HFF-Myc (cell line): ENCODE measurements around the gene ACVR1.
"Not testable (repeated sequence)": the region's sequence is repeated elsewhere in the genome, so short reads cannot be mapped to it uniquely, and the experiment has no call there.

Experiments used
- DNase-seq: peaks from one replicate; pipeline ENCODE4 v3.0.0-alpha.2; 2011; ENCODE audit warnings: low read depth; ENCODE audit errors: extremely low read depth
- H3K4me3 ChIP-seq: replicated peaks from 2 replicates; pipeline ENCODE4 v1.5.1; 2011; ENCODE audit warnings: low read depth, mild to moderate bottlenecking, control low read depth, low read length
- TF ChIP-seq, protein P1 (sequence below): IDR thresholded peaks from 2 replicates; pipeline ENCODE4 v1.5.1; 2012; ENCODE audit warnings: mild to moderate bottlenecking, low read depth, low read length, control low read depth; ENCODE audit errors: missing control alignments

ACVR1 gene

DNA sequence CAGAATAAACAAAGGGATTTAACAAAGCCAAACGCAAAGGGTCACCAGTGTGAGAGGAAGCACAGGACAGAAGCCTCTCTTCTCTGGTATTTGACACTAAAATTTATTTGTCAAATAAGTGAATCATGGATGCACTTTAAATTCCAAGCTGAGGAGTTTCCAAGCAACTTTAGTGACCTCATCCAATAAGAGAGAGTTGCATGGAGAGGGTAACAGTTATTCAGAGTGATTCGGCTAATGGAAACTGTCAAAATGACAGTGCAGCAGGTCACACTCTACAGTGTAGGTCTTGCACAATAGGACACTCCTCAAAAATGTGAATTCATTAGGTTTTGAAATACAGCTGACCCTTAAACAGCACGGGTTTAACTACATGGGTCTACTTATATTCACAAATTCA is 143.5 kb downstream of the ACVR1 start:
- TF ChIP-seq, protein P1, sequence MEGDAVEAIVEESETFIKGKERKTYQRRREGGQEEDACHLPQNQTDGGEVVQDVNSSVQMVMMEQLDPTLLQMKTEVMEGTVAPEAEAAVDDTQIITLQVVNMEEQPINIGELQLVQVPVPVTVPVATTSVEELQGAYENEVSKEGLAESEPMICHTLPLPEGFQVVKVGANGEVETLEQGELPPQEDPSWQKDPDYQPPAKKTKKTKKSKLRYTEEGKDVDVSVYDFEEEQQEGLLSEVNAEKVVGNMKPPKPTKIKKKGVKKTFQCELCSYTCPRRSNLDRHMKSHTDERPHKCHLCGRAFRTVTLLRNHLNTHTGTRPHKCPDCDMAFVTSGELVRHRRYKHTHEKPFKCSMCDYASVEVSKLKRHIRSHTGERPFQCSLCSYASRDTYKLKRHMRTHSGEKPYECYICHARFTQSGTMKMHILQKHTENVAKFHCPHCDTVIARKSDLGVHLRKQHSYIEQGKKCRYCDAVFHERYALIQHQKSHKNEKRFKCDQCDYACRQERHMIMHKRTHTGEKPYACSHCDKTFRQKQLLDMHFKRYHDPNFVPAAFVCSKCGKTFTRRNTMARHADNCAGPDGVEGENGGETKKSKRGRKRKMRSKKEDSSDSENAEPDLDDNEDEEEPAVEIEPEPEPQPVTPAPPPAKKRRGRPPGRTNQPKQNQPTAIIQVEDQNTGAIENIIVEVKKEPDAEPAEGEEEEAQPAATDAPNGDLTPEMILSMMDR, result no peak
- H3K4me3 ChIP-seq, result no peak overlapping the region
- DNase-seq, result no peak

DNA sequence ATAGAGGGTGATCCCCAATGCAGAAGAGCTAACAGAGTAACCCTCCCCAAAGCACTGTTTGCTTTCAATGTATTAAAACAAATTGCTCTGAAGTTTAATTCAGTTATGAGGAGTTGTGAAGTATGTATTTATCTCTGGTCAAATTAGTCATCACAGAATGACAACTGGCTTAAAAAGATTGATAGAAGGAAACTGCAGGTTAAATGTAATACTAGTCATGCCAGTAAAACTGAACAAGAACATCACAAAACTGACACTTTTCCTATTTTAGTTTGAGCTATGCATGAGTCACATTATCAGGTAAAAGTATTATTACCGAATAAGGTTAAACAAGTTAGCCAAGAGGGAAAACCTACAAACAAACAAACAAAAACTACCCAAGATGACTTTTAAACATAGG is 148.4 kb downstream of the ACVR1 start:
- DNase-seq, result no peak
- no peak overlapping the region for H3K4me3 ChIP-seq
- TF ChIP-seq, protein P1, result no peak

DNA sequence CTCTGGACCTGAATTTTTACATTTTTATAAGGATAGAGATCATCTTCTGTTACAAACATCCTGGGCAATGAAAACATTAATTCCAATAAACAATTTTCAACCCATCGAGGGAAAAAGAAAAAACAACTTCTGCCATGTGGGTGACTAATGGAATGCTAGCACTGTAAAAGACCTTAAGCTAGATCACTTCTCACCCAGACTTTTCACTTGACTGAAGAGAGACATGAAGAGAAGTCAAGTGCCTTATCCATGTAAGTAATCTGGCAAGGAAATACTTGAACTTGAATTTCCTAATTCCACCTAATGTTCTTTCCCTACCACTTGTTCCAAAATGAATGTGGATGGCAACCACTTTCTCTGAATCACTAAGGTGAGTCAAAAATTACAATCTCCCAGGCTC is 149.2 kb downstream of the ACVR1 start:
- TF ChIP-seq, protein P1, result no peak
- DNase-seq, result no peak
- H3K4me3 ChIP-seq, result no peak overlapping the region

DNA sequence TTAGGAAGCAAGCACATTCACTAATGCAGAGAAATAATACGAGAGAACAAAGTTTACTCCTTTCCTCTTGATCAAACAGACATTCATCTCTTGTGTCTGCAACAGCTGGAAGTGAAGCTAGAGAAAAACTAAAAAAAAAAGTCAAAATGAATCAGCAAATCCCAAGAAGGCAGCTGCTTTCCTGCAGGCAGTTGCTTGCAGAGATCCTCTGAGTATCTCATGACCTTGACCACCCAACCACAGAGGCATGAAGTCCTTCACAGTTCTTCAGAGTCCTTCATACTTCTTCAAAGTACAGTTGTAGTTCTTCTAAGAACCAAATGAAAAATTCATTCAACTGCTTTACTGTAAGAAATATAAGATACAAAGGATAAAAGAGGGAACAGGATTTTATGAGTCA is 150.3 kb downstream of the ACVR1 start:
- TF ChIP-seq, protein P1, result no peak
- no peak for DNase-seq
- H3K4me3 ChIP-seq, result no peak overlapping the region

DNA sequence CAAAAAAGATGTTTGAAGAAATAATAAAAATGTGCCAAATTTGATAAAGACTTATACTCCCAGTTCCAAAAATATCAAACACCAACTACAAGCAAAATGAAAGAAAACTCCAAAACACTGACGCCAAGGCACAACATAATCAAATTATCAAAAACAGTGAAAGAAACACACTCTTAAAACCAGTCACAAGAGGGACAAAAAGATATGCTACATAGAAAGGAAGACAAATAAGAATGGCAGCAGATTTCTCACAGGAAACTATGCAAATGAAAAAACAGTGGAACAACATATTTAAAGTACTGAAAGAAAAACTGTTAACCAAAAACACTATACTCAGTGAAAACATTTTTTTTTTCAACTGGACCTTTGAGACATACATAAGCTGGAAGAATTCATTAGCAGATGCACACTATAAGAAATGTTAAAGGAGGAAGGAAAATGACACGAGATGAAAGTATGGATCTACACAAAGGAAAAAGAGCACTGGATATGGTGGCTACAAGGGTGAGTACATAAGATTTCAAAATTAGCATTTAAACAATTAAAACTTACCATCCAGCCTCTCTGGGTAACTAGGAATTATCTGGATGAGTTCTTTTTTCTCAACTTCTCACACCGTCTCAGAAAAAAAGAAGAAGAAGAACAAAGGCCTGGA is 153.4 kb downstream of the ACVR1 start:
- DNase-seq, result no peak
- TF ChIP-seq, protein P1, result no peak
- H3K4me3 ChIP-seq, result no peak overlapping the region

DNA sequence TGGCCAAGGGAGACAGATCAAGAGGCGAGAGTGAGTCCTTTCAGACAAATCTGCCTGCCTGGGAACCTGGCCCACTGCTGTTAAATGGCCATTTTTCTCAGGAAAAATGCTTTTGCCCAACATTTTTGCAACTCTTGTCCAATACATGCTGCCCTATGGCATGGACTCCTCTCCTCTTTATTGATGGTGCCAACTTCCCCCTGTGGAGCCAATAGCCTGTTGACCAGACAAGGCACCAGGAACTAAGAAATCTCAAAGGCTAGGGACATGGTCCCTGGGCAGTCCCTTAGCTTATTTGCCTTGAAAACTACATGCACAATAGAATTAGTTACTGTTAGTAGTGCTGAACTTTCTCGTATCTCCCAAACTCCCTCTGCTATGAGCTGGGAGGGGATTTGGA is 155.6 kb downstream of the ACVR1 start:
- TF ChIP-seq, protein P1, result no peak
- no peak for DNase-seq
- H3K4me3 ChIP-seq, result no peak overlapping the region

DNA sequence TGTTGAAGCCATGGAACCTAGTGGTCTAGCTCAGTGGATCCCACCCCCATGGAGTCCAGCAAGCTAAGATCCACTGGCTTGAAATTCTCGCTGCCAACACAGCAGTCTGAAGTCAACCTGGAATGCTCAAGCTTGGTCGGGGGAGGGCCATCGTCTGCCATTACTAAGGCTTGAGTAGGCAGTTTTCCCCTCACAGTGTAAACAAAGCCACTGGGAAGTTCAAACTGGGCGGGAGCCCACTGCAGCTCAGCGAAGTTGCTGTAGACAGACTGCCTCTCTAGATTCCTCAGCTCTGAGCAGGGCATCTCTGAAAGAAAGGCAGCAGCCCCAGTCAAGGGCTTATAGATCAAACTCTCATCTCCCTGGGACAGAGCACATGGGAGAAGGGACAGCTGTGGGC is 171.5 kb downstream of the ACVR1 start:
- H3K4me3 ChIP-seq, DNase-seq: not testable (repeated sequence)

DNA sequence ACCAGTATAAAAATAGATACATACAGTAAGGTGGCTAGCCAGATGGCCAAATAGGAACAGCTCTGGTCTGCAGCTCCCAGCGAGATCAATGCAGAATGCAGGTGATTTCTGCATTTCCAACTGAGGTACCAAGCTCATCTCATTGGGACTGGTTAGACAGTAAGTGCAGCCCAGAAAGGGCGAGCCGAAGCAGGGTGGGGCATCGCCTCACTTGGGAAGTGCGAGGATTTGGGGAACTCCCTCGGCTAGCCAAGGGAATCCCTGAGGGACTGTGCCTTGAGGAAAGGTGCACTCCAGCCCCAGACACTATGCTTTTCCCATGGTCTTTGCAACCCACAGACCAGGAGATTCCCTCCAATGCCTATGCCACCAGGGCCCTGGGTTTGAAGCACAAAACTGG is 172.0 kb downstream of the ACVR1 start:
- not testable (repeated sequence) for H3K4me3 ChIP-seq, DNase-seq
